ENCODE measurements around the gene SYNGAP1.

SYNGAP1 gene

DNA sequence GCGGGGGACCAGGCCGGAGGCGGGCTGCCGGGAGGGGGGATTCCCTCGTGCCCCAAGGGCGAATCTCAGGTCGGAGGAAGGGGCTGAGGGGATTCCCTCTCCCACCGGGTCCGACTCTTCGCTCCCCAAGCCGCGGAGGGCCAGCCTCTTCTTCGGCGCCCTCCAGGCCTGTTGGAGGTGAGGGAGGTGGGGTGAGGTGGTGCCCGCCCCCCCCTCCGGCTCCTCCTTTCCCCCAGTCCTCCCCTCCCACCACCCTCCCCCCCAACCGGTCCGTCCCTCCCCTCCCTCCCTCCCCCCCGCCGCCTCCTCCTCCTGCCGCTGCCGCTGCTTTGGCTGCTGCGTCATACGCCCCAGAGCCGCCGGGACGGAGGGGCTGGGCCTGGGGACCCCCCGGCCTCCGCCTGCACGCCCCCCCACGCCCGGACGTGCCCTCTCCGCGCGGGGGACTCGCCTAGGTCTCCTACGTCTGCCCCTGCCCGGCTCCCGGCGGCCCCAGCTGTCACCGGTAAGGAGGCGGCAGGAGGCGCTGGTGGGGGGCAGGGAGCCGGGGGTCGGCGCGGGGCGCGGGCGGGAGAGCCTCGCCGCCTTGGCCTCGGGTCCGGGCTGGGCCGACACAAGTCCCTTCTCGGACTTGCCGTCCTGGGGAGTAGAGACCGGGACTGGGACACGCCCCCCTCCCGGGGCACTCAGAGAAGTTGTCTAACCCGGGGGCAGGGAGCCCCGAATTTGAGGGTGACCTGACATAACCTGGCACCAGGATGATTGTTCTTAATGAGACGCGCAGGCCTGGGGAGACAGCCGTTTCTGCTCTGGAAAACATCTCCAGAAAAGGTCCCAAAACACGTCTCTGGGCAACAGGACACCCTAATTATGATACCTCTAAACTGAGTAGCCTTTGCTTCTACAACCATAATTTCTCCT lies 8.9 kb upstream of the SYNGAP1 start, which contains the start of gene PHF1:
Gene PHF1 (plus strand): TSS at position 304 of the 921 bp plus-strand sequence. CDS start 1,250 bp downstream, outside the sequence.
- H3K36me3 ChIP-seq (ENCODE audit: insufficient read depth, low read length): peaks cover 62% of the 10 kb centered on the region
- peak within 1 kb of the TSS; percentile 90 for H2AFZ ChIP-seq (ENCODE audit: low read depth, low read length)
- peaks cover 51% of the 10 kb centered on the region for H3K4me1 ChIP-seq (ENCODE audit: insufficient read depth, low read length)
- peak within 1 kb of the TSS; percentile 89 for H3K4me2 ChIP-seq (ENCODE audit: insufficient read depth, low read length)
- TF ChIP-seq, protein P1, sequence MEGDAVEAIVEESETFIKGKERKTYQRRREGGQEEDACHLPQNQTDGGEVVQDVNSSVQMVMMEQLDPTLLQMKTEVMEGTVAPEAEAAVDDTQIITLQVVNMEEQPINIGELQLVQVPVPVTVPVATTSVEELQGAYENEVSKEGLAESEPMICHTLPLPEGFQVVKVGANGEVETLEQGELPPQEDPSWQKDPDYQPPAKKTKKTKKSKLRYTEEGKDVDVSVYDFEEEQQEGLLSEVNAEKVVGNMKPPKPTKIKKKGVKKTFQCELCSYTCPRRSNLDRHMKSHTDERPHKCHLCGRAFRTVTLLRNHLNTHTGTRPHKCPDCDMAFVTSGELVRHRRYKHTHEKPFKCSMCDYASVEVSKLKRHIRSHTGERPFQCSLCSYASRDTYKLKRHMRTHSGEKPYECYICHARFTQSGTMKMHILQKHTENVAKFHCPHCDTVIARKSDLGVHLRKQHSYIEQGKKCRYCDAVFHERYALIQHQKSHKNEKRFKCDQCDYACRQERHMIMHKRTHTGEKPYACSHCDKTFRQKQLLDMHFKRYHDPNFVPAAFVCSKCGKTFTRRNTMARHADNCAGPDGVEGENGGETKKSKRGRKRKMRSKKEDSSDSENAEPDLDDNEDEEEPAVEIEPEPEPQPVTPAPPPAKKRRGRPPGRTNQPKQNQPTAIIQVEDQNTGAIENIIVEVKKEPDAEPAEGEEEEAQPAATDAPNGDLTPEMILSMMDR (IDR thresholded peaks at IDR 0.05; ENCODE audit: borderline replicate concordance, extremely low read depth, low read length, poor library complexity, severe bottlenecking): peak; percentile 19
- TF ChIP-seq EZH2 (IDR thresholded peaks at IDR 0.05; ENCODE audit: borderline replicate concordance, low read depth, low read length, severe bottlenecking): no peak
- peak within 1 kb of the TSS; percentile 69 to 75 for H3K4me3 ChIP-seq (ENCODE audit: low read depth in 1 of 2, low read length in 2 of 2)
- H3K27me3 ChIP-seq (ENCODE audit: insufficient read depth, low read length, poor library complexity): no peaks in the 10 kb centered on the region
- no peaks in the 10 kb centered on the region for H3K9me3 ChIP-seq (ENCODE audit: insufficient read depth, low read length, severe bottlenecking)
- peaks cover 37% of the 10 kb centered on the region for H3K79me2 ChIP-seq (ENCODE audit: insufficient read depth, low read length)
- H3K9ac ChIP-seq (ENCODE audit: low read depth, low read length): peak within 1 kb of the TSS; percentile 87
- ATAC-seq (ENCODE audit: insufficient read depth, low read depth): peak; percentile 32
- peak within 1 kb of the TSS; percentile 100 for H3K27ac ChIP-seq (ENCODE audit: low read length)
- DNase-seq: peak; percentile 78
- H4K20me1 ChIP-seq (ENCODE audit: insufficient read depth, low read length): peaks cover 23% of the 10 kb centered on the region; the same call in 1 of the 2 replicates

DNA sequence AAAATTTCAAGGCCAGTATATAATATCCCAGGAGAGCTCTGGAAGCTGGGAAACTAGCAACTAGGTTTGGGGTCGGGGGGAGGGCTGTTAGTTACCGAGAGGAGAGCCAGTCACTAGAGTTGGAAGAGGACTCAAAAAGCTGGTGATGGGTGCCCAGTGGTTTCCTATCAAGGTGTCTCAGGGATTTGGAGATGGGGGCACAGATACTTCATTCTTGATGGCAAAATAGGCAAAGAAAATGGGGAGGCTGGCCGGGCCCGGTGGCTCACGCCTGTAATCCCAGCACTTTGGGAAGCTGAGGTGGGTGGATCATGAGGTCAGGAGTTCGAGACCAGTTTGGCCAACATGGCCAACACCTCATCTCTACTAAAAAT lies 8.2 kb upstream of the SYNGAP1 start:
- Histone ChIP-seq H3K27ac (ENCODE audit: low read length) (peak overlapping the region; percentile 95), H3K36me3 (ENCODE audit: insufficient read depth, low read length) (peaks cover 61% of the 10 kb centered on the region), H2AFZ (ENCODE audit: low read depth, low read length) (no peak overlapping the region)

GRCh38 chr6:33412140-33413009 lies 7.5 kb upstream of the SYNGAP1 start:
- Histone ChIP-seq H4K20me1 (ENCODE audit: insufficient read depth, low read length) (peaks cover 28% of the 10 kb centered on the region; the same call in 1 of the 2 replicates), H3K27ac (ENCODE audit: low read length) (no peak overlapping the region), H3K27me3 (ENCODE audit: insufficient read depth, low read length, poor library complexity) (no peaks in the 10 kb centered on the region), H3K4me1 (ENCODE audit: insufficient read depth, low read length) (peaks cover 65% of the 10 kb centered on the region), H3K9me3 (ENCODE audit: insufficient read depth, low read length, severe bottlenecking) (no peaks in the 10 kb centered on the region), H3K9ac (ENCODE audit: low read depth, low read length) (peak overlapping the region; percentile 83; the same call in 1 of the 2 replicates), H3K79me2 (ENCODE audit: insufficient read depth, low read length) (peaks cover 51% of the 10 kb centered on the region), H3K4me3 (ENCODE audit: low read depth in 1 of 2, low read length in 2 of 2) (no peak overlapping the region), H3K36me3 (ENCODE audit: insufficient read depth, low read length) (peaks cover 56% of the 10 kb centered on the region), H3K4me2 (ENCODE audit: insufficient read depth, low read length) (peak overlapping the region; percentile 70), H2AFZ (ENCODE audit: low read depth, low read length) (no peak overlapping the region)
- no peak for DNase-seq
- no peak for TF ChIP-seq EZH2 (IDR thresholded peaks at IDR 0.05; ENCODE audit: borderline replicate concordance, low read depth, low read length, severe bottlenecking)
- TF ChIP-seq, protein P1 (IDR thresholded peaks at IDR 0.05; ENCODE audit: borderline replicate concordance, extremely low read depth, low read length, poor library complexity, severe bottlenecking): no peak
- no peak for ATAC-seq (ENCODE audit: insufficient read depth, low read depth)

More for the DNA sequence above, 8.2 kb upstream of the SYNGAP1 start:
- TF ChIP-seq, protein P1 (IDR thresholded peaks at IDR 0.05; ENCODE audit: borderline replicate concordance, extremely low read depth, low read length, poor library complexity, severe bottlenecking): no peak
- no peak for TF ChIP-seq EZH2 (IDR thresholded peaks at IDR 0.05; ENCODE audit: borderline replicate concordance, low read depth, low read length, severe bottlenecking)
- ATAC-seq (ENCODE audit: insufficient read depth, low read depth) (no peak), DNase-seq (no peak)
- Histone ChIP-seq H3K4me2 (ENCODE audit: insufficient read depth, low read length) (peak overlapping the region; percentile 70), H4K20me1 (ENCODE audit: insufficient read depth, low read length) (peaks cover 24% of the 10 kb centered on the region; the same call in 1 of the 2 replicates), H3K9ac (ENCODE audit: low read depth, low read length) (peak overlapping the region; percentile 83), H3K4me3 (ENCODE audit: low read depth in 1 of 2, low read length in 2 of 2) (peak overlapping the region; percentile 69 to 75), H3K9me3 (ENCODE audit: insufficient read depth, low read length, severe bottlenecking) (no peaks in the 10 kb centered on the region), H3K27me3 (ENCODE audit: insufficient read depth, low read length, poor library complexity) (no peaks in the 10 kb centered on the region), H3K79me2 (ENCODE audit: insufficient read depth, low read length) (peaks cover 43% of the 10 kb centered on the region), H3K4me1 (ENCODE audit: insufficient read depth, low read length) (peaks cover 57% of the 10 kb centered on the region)

Measured in DND-41 (cell line).